ENCODE measurements around the gene CTTN.

CTTN gene

GRCh38 chr11:70422692-70423522 lies 24.6 kb downstream of the CTTN start:
- Histone ChIP-seq H3K79me2 (ENCODE audit: insufficient read depth, low read depth) (no peaks in the 10 kb centered on the region), H3K36me3 (ENCODE audit: insufficient read depth) (no peaks in the 10 kb centered on the region), H3K27ac (no peak overlapping the region), H3K9ac (no peak overlapping the region), H4K20me1 (ENCODE audit: insufficient read depth) (no peaks in the 10 kb centered on the region), H3K4me2 (no peak overlapping the region), H3K4me1 (ENCODE audit: low read depth, poor library complexity, severe bottlenecking) (no peaks in the 10 kb centered on the region), H2AFZ (ENCODE audit: low read depth) (no peak overlapping the region), H3K27me3 (ENCODE audit: insufficient read depth, low read depth) (no peaks in the 10 kb centered on the region), H3K4me3 (IDR thresholded peaks at IDR 0.05; ENCODE audit: insufficient read depth, low read depth, low read length) (no peak overlapping the region)
- TF ChIP-seq, protein P1, sequence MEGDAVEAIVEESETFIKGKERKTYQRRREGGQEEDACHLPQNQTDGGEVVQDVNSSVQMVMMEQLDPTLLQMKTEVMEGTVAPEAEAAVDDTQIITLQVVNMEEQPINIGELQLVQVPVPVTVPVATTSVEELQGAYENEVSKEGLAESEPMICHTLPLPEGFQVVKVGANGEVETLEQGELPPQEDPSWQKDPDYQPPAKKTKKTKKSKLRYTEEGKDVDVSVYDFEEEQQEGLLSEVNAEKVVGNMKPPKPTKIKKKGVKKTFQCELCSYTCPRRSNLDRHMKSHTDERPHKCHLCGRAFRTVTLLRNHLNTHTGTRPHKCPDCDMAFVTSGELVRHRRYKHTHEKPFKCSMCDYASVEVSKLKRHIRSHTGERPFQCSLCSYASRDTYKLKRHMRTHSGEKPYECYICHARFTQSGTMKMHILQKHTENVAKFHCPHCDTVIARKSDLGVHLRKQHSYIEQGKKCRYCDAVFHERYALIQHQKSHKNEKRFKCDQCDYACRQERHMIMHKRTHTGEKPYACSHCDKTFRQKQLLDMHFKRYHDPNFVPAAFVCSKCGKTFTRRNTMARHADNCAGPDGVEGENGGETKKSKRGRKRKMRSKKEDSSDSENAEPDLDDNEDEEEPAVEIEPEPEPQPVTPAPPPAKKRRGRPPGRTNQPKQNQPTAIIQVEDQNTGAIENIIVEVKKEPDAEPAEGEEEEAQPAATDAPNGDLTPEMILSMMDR (conservative IDR thresholded peaks at IDR 0.05; ENCODE audit: low read depth, low read length) = no peak

GRCh38 chr11:70423523-70424505 lies 25.5 kb downstream of the CTTN start:
- no peak overlapping the region for H2AFZ ChIP-seq (ENCODE audit: low read depth)
- H4K20me1 ChIP-seq (ENCODE audit: insufficient read depth) = no peaks in the 10 kb centered on the region
- H3K9ac ChIP-seq = no peak overlapping the region
- no peaks in the 10 kb centered on the region for H3K4me1 ChIP-seq (ENCODE audit: low read depth, poor library complexity, severe bottlenecking)
- TF ChIP-seq, protein P1 (conservative IDR thresholded peaks at IDR 0.05; ENCODE audit: low read depth, low read length) = no peak
- H3K4me2 ChIP-seq = no peak overlapping the region
- H3K79me2 ChIP-seq (ENCODE audit: insufficient read depth, low read depth) = no peaks in the 10 kb centered on the region
- no peak overlapping the region for H3K4me3 ChIP-seq (IDR thresholded peaks at IDR 0.05; ENCODE audit: insufficient read depth, low read depth, low read length)
- no peaks in the 10 kb centered on the region for H3K27me3 ChIP-seq (ENCODE audit: insufficient read depth, low read depth)
- H3K27ac ChIP-seq = no peak overlapping the region
- H3K36me3 ChIP-seq (ENCODE audit: insufficient read depth) = no peaks in the 10 kb centered on the region

- H3K27me3 ChIP-seq (ENCODE audit: insufficient read depth, low read depth) = no peaks in the 10 kb centered on the region
- H3K4me1 ChIP-seq (ENCODE audit: low read depth, poor library complexity, severe bottlenecking) = no peaks in the 10 kb centered on the region
- H4K20me1 ChIP-seq (ENCODE audit: insufficient read depth) = no peaks in the 10 kb centered on the region
- H3K4me3 ChIP-seq (IDR thresholded peaks at IDR 0.05; ENCODE audit: insufficient read depth, low read depth, low read length) = no peak overlapping the region
- no peak overlapping the region for H3K27ac ChIP-seq
- H3K9ac ChIP-seq = no peak overlapping the region
- no peaks in the 10 kb centered on the region for H3K79me2 ChIP-seq (ENCODE audit: insufficient read depth, low read depth)
- H3K4me2 ChIP-seq = no peak overlapping the region
- TF ChIP-seq, protein P1 (conservative IDR thresholded peaks at IDR 0.05; ENCODE audit: low read depth, low read length) = no peak
- H3K36me3 ChIP-seq (ENCODE audit: insufficient read depth) = no peaks in the 10 kb centered on the region
- H2AFZ ChIP-seq (ENCODE audit: low read depth) = no peak overlapping the region
These were observed 26.5 kb downstream of the CTTN start for GRCh38 chr11:70424765-70425344.

GRCh38 chr11:70427436-70427835 lies 29.1 kb downstream of the CTTN start:
- no peak overlapping the region for H3K4me3 ChIP-seq (IDR thresholded peaks at IDR 0.05; ENCODE audit: insufficient read depth, low read depth, low read length)
- TF ChIP-seq, protein P1 (conservative IDR thresholded peaks at IDR 0.05; ENCODE audit: low read depth, low read length) = no peak
- H3K79me2 ChIP-seq (ENCODE audit: insufficient read depth, low read depth) = no peaks in the 10 kb centered on the region
- no peaks in the 10 kb centered on the region for H4K20me1 ChIP-seq (ENCODE audit: insufficient read depth)
- H3K9ac ChIP-seq = no peak overlapping the region
- no peak overlapping the region for H2AFZ ChIP-seq (ENCODE audit: low read depth)
- no peak overlapping the region for H3K4me2 ChIP-seq
- no peak overlapping the region for H3K27ac ChIP-seq
- no peaks in the 10 kb centered on the region for H3K4me1 ChIP-seq (ENCODE audit: low read depth, poor library complexity, severe bottlenecking)
- no peaks in the 10 kb centered on the region for H3K36me3 ChIP-seq (ENCODE audit: insufficient read depth)
- no peaks in the 10 kb centered on the region for H3K27me3 ChIP-seq (ENCODE audit: insufficient read depth, low read depth)
